Keratinocyte (primary cell): Measurements from ENCODE around the gene MYPN. TPM values are rescaled to one million over a fixed set of nuclear protein-coding genes. Genes with fewer than 3 reads are reported as not detected.
A peak's percentile ranks its signal among the peaks of the same experiment; 100 is the strongest.

ENCODE experiments used
- DNase-seq: peaks from one replicate; pipeline ENCODE4 v3.0.0-alpha.2; 2011; ENCODE audit warnings: low read depth, missing footprints, low spot score
- FAIRE-seq: peaks from 2 replicates; lab custom pipeline; 2011; peaks lifted over from hg19 to GRCh38; lab: Jason Lieb, UNC
- H2AFZ ChIP-seq: 2 replicates; pipeline ENCODE4 v1.6.0; 2012; ENCODE audit warnings: low read length, control low read depth, inconsistent platforms; ENCODE audit not compliant: control insufficient read depth
- H3K27ac ChIP-seq: 2 replicates; pipeline ENCODE4 v1.5.1; 2011; ENCODE audit warnings: low read length; ENCODE audit not compliant: control insufficient read depth, insufficient read depth
- H3K27me3 ChIP-seq: 3 replicates; pipeline ENCODE4 v1.6.0; 2011; ENCODE audit warnings: low read length; ENCODE audit not compliant: control insufficient read depth, insufficient read depth; ENCODE audit errors: extremely low read depth
- H3K36me3 ChIP-seq, 2 experiments: 2 replicates in 1 of 2; 3 replicates in 1 of 2; pipeline ENCODE4 v1.5.1; 2011; ENCODE audit warnings: low read length in 2 of 2, mild to moderate bottlenecking in 1 of 2; ENCODE audit not compliant: control insufficient read depth in 2 of 2, insufficient read depth in 2 of 2; ENCODE audit errors: extremely low read depth in 1 of 2
- H3K4me1 ChIP-seq: 3 replicates; pipeline ENCODE4 v1.5.1; 2011; ENCODE audit warnings: low read length; ENCODE audit not compliant: control insufficient read depth, insufficient read depth; ENCODE audit errors: extremely low read depth
- H3K4me2 ChIP-seq: 3 replicates; pipeline ENCODE4 v1.6.0; 2011; ENCODE audit warnings: low read depth, low read length; ENCODE audit not compliant: control insufficient read depth, insufficient read depth; ENCODE audit errors: extremely low read depth
- H3K4me3 ChIP-seq, 3 experiments: fragments of 200-600 bp in 1 of 3; sonication (generic) in 1 of 3; 2 replicates in 2 of 3; 3 replicates in 1 of 3; pipeline ENCODE4 v1.5.1; 2011 to 2016; ENCODE audit warnings: low read length in 3 of 3, mild to moderate bottlenecking in 3 of 3, control low read depth in 2 of 3, inconsistent platforms in 1 of 3, low read depth in 1 of 3, mixed read lengths in 1 of 3, mixed run types in 1 of 3, moderate library complexity in 1 of 3; ENCODE audit not compliant: control insufficient read depth in 2 of 3, insufficient read depth in 2 of 3; ENCODE audit errors: extremely low read depth in 1 of 3
- H3K79me2 ChIP-seq: 2 replicates; pipeline ENCODE4 v1.6.0; 2012; ENCODE audit warnings: low read length; ENCODE audit not compliant: control insufficient read depth, insufficient read depth
- H3K9ac ChIP-seq: 3 replicates; pipeline ENCODE4 v1.6.0; 2011; ENCODE audit warnings: low read length; ENCODE audit not compliant: control insufficient read depth, insufficient read depth; ENCODE audit errors: extremely low read depth
- H3K9me1 ChIP-seq: 3 replicates; pipeline ENCODE4 v1.6.0; 2011; ENCODE audit warnings: low read length; ENCODE audit not compliant: control insufficient read depth, insufficient read depth; ENCODE audit errors: extremely low read depth
- H3K9me3 ChIP-seq: 2 replicates; pipeline ENCODE4 v1.5.1; 2012; ENCODE audit warnings: low read depth, low read length; ENCODE audit not compliant: control insufficient read depth
- H4K20me1 ChIP-seq: 3 replicates; pipeline ENCODE4 v1.6.0; 2011; ENCODE audit warnings: low read length; ENCODE audit not compliant: control insufficient read depth, insufficient read depth; ENCODE audit errors: extremely low read depth
- CTCF ChIP-seq, 3 experiments: IDR thresholded peaks in 1 of 3; conservative IDR thresholded peaks in 1 of 3; optimal IDR thresholded peaks in 1 of 3; 2 replicates in 2 of 3; 3 replicates in 1 of 3; pipeline versions ENCODE3 to v1.5.1; 2011; ENCODE audit warnings: low read length in 3 of 3, mild to moderate bottlenecking in 3 of 3, moderate library complexity in 2 of 3, control low read depth in 1 of 3, inconsistent platforms in 1 of 3; ENCODE audit not compliant: insufficient read depth in 2 of 3; ENCODE audit errors: extremely low read depth in 1 of 3
- EZH2 ChIP-seq: IDR thresholded peaks from one replicate; pipeline ENCODE4 v1.6.1; 2012; ENCODE audit warnings: inconsistent platforms, mild to moderate bottlenecking, low read length, moderate library complexity
- dilution Hi-C: fragments of 300-500 bp; cut with MboI; formaldehyde crosslinking; loops from one replicate; pipeline ENCODE4 v1.7.0; 2020; ENCODE audit warnings: low sequenced_read_pairs; ENCODE audit not compliant: extremely low pct_ligation_motif_present
- polyA plus RNA-seq, 5 experiments: library from polyadenylated mRNA; depleted of rRNA in 3 of 5; stranded (reverse) in 3 of 5; stranded (forward) in 1 of 5; unstranded in 1 of 5; fragments of >200 nt; gene quantifications; 1 replicate in 1 of 5; 2 replicates in 3 of 5; 3 replicates in 1 of 5; pipeline versions ENCODE4 v1.2.1 to v1.2.3, GENCODE V29; 2011 to 2012; ENCODE audit warnings: missing spikeins in 2 of 5, low read depth in 1 of 5, low replicate concordance in 1 of 5

MYPN gene
- polyA plus RNA-seq, 1 donor (not counting 4 experiments of a cell fraction or from before 2014, with no cell fraction given) = 0.42 TPM

- Histone ChIP-seq H2AFZ (no peak overlapping the region), H3K27ac (no peak overlapping the region), H3K4me1 (no peaks in the 10 kb centered on the region), H3K9me1 (no peaks in the 10 kb centered on the region), H3K36me3 (no peaks in the 10 kb centered on the region), H3K4me2 (no peak overlapping the region), H4K20me1 (no peaks in the 10 kb centered on the region), H3K9ac (no peak overlapping the region), H3K4me3 (no peak overlapping the region), H3K27me3 (no peaks in the 10 kb centered on the region), H3K9me3 (no peaks in the 10 kb centered on the region), H3K79me2 (no peaks in the 10 kb centered on the region)
- TF ChIP-seq CTCF (optimal IDR thresholded peaks at IDR 0.05 in 1 of 3, IDR thresholded peaks at IDR 0.05 in 1 of 3, conservative IDR thresholded peaks at IDR 0.05 in 1 of 3; ENCODE audit: extremely low read depth in 1 of 3, insufficient read depth in 2 of 3, low read length in 3 of 3) (no peak), EZH2 (no peak)
- DNase-seq (no peak), FAIRE-seq (no peak)
- dilution Hi-C loops = no loop called here
Measured at GRCh38 chr10:68202960-68203353, 93.7 kb downstream of the MYPN start.

GRCh38 chr10:68208424-68209042 lies 99.2 kb downstream of the MYPN start:
- no peak for TF ChIP-seq EZH2
- TF ChIP-seq CTCF (optimal IDR thresholded peaks at IDR 0.05 in 1 of 3, IDR thresholded peaks at IDR 0.05 in 1 of 3, conservative IDR thresholded peaks at IDR 0.05 in 1 of 3; ENCODE audit: extremely low read depth in 1 of 3, insufficient read depth in 2 of 3, low read length in 3 of 3) = peak; percentile 75 to 92 (median 85)
- no peaks in the 10 kb centered on the region for H4K20me1 ChIP-seq
- no peak overlapping the region for H3K4me2 ChIP-seq
- H3K9ac ChIP-seq = no peak overlapping the region
- FAIRE-seq (peak; percentile 65), DNase-seq (peak; percentile 25)
- H3K36me3 ChIP-seq = no peaks in the 10 kb centered on the region
- no peaks in the 10 kb centered on the region for H3K4me1 ChIP-seq
- no peaks in the 10 kb centered on the region for H3K9me1 ChIP-seq
- no peak overlapping the region for H2AFZ ChIP-seq
- no peaks in the 10 kb centered on the region for H3K79me2 ChIP-seq
- no peaks in the 10 kb centered on the region for H3K9me3 ChIP-seq
- H3K4me3 ChIP-seq = no peak overlapping the region
- dilution Hi-C loops = no loop called here
- H3K27ac ChIP-seq = no peak overlapping the region
- no peaks in the 10 kb centered on the region for H3K27me3 ChIP-seq
